H9 (cell line): ENCODE data around the gene SH3BP5. TPM values are rescaled to one million over a fixed set of nuclear protein-coding genes. Genes with fewer than 3 reads are reported as not detected.

Source experiments
- DNase-seq: peaks from one replicate; pipeline ENCODE4 v3.0.0-alpha.2; 2017
- H2AFZ ChIP-seq: one replicate; pipeline ENCODE4 v1.6.1; 2013; ENCODE audit warnings: mild to moderate bottlenecking, low read length, control low read depth, moderate library complexity
- H2AK5ac ChIP-seq: 2 replicates; pipeline ENCODE4 v1.6.1; 2013; ENCODE audit warnings: low read length, control low read depth, mixed read lengths; ENCODE audit not compliant: insufficient read length
- H2BK120ac ChIP-seq: one replicate; pipeline ENCODE4 v1.6.1; 2013; ENCODE audit warnings: low read depth, mild to moderate bottlenecking, low read length, control low read depth, inconsistent platforms; ENCODE audit not compliant: poor library complexity, severe bottlenecking
- H2BK12ac ChIP-seq: 2 replicates; pipeline ENCODE4 v1.6.1; 2013; ENCODE audit warnings: low read length, control low read depth, mixed read lengths, low read depth; ENCODE audit not compliant: insufficient read length
- H2BK15ac ChIP-seq: 2 replicates; pipeline ENCODE4 v1.6.1; 2013; ENCODE audit warnings: low read depth, low read length, control low read depth
- H2BK20ac ChIP-seq: one replicate; pipeline ENCODE4 v1.6.1; 2013; ENCODE audit warnings: low read depth, mild to moderate bottlenecking, low read length, control low read depth, inconsistent platforms; ENCODE audit not compliant: poor library complexity, severe bottlenecking
- H2BK5ac ChIP-seq: 2 replicates; pipeline ENCODE4 v1.6.1; 2013; ENCODE audit warnings: low read length, control low read depth, mixed read lengths; ENCODE audit not compliant: insufficient read length
- H3K14ac ChIP-seq: 2 replicates; pipeline ENCODE4 v1.6.1; 2013; ENCODE audit warnings: low read length, control low read depth; ENCODE audit not compliant: insufficient read depth
- H3K18ac ChIP-seq: 2 replicates; pipeline ENCODE4 v1.6.1; 2013; ENCODE audit warnings: low read depth, mild to moderate bottlenecking, mixed read lengths, low read length, control low read depth; ENCODE audit not compliant: insufficient read length
- H3K23ac ChIP-seq: 2 replicates; pipeline ENCODE4 v1.6.1; 2013; ENCODE audit warnings: low read length, control low read depth, mixed read lengths, low read depth; ENCODE audit not compliant: insufficient read length
- H3K23me2 ChIP-seq: 2 replicates; pipeline ENCODE4 v1.6.1; 2013; ENCODE audit warnings: low read depth, mild to moderate bottlenecking, mixed read lengths, low read length, control low read depth; ENCODE audit not compliant: insufficient read length, poor library complexity, severe bottlenecking
- H3K27ac ChIP-seq: 2 replicates; pipeline ENCODE4 v1.5.1; 2013; ENCODE audit warnings: low read length, control low read depth, mixed read lengths, low read depth; ENCODE audit not compliant: insufficient read length
- H3K27me3 ChIP-seq: 2 replicates; pipeline ENCODE4 v1.6.1; 2013; ENCODE audit warnings: low read length, control low read depth, inconsistent platforms; ENCODE audit not compliant: insufficient read depth
- H3K4ac ChIP-seq: 2 replicates; pipeline ENCODE4 v1.6.1; 2013; ENCODE audit warnings: low read depth, mild to moderate bottlenecking, control low read depth, inconsistent platforms, low read length, moderate library complexity
- H3K4me1 ChIP-seq: 2 replicates; pipeline ENCODE4 v1.6.1; 2013; ENCODE audit warnings: low read length, control low read depth, inconsistent platforms; ENCODE audit not compliant: insufficient read depth
- H3K4me2 ChIP-seq: 2 replicates; pipeline ENCODE4 v1.6.1; 2013; ENCODE audit warnings: low read length, control low read depth, mixed read lengths; ENCODE audit not compliant: insufficient read length, insufficient read depth
- H3K56ac ChIP-seq: 2 replicates; pipeline ENCODE4 v1.6.1; 2013; ENCODE audit warnings: low read depth, mild to moderate bottlenecking, mixed read lengths, low read length, control low read depth; ENCODE audit not compliant: insufficient read length
- H3K79me1 ChIP-seq: 2 replicates; pipeline ENCODE4 v1.6.1; 2013; ENCODE audit warnings: low read depth, mild to moderate bottlenecking, moderate library complexity, low read length, control low read depth, inconsistent platforms; ENCODE audit not compliant: insufficient read depth, poor library complexity, severe bottlenecking
- H3K79me2 ChIP-seq: 2 replicates; pipeline ENCODE4 v1.6.1; 2013; ENCODE audit warnings: low read length, control low read depth, inconsistent platforms; ENCODE audit not compliant: insufficient read depth
- H3K9ac ChIP-seq: 2 replicates; pipeline ENCODE4 v1.6.1; 2013; ENCODE audit warnings: low read length, control low read depth, mixed read lengths; ENCODE audit not compliant: insufficient read length; ENCODE audit errors: extremely low read depth
- H3K9me3 ChIP-seq: one replicate; pipeline ENCODE4 v1.6.1; 2013; ENCODE audit warnings: low read depth, low read length, inconsistent platforms; ENCODE audit not compliant: control insufficient read depth
- H3T11ph ChIP-seq: one replicate; pipeline ENCODE4 v1.6.1; 2013; ENCODE audit warnings: mild to moderate bottlenecking, low read length, control low read depth, inconsistent platforms
- H4K20me1 ChIP-seq: one replicate; pipeline ENCODE4 v1.6.1; 2013; ENCODE audit not compliant: control insufficient read depth, insufficient read length, insufficient read depth
- H4K5ac ChIP-seq: 2 replicates; pipeline ENCODE4 v1.6.1; 2013; ENCODE audit warnings: low read depth, mild to moderate bottlenecking, mixed read lengths, low read length, control low read depth; ENCODE audit not compliant: insufficient read length
- H4K8ac ChIP-seq: replicated peaks from 2 replicates; pipeline ENCODE4 v1.6.1; 2013; ENCODE audit warnings: low read length, control low read depth, mixed read lengths, low read depth; ENCODE audit not compliant: insufficient read length
- H4K91ac ChIP-seq: 2 replicates; pipeline ENCODE4 v1.6.1; 2013; ENCODE audit warnings: low read depth, mild to moderate bottlenecking, moderate library complexity, mixed read lengths, low read length, control low read depth; ENCODE audit not compliant: insufficient read length
- H3K27ac Mint-ChIP-seq, 3 experiments: 2 replicates in 2 of 3; 3 replicates in 1 of 3; pipeline ENCODE4 v1.8.0; 2020 to 2021; ENCODE audit warnings: mixed read lengths in 3 of 3, mild to moderate bottlenecking in 1 of 3, moderate library complexity in 1 of 3
- H3K27me3 Mint-ChIP-seq: 2 replicates; pipeline ENCODE4 v1.8.0; 2021; ENCODE audit warnings: low read depth, mild to moderate bottlenecking, moderate library complexity, mixed read lengths
- H3K36me3 Mint-ChIP-seq, 3 experiments: 2 replicates in 2 of 3; 3 replicates in 1 of 3; pipeline ENCODE4 v1.8.0; 2020 to 2021; ENCODE audit warnings: low read depth in 3 of 3, mixed read lengths in 3 of 3; ENCODE audit not compliant: insufficient read depth in 1 of 3
- H3K4me1 Mint-ChIP-seq, 2 experiments: 2 replicates each; pipeline ENCODE4 v1.8.0; 2020; ENCODE audit warnings: mixed read lengths in 2 of 2
- H3K4me3 Mint-ChIP-seq, 2 experiments: 2 replicates in 1 of 2; 3 replicates in 1 of 2; pipeline ENCODE4 v1.8.0; 2020 to 2021; ENCODE audit warnings: mild to moderate bottlenecking in 2 of 2, mixed read lengths in 2 of 2, moderate library complexity in 1 of 2
- H3K9me3 Mint-ChIP-seq, 2 experiments: 2 replicates in 1 of 2; 3 replicates in 1 of 2; pipeline ENCODE4 v1.8.0; 2020; ENCODE audit warnings: mild to moderate bottlenecking in 2 of 2, mixed read lengths in 2 of 2, moderate library complexity in 1 of 2
- CTCF ChIP-seq: fragments of 200-600 bp; sonication (generic); conservative IDR thresholded peaks from 3 replicates; pipeline ENCODE4 v1.8.0; 2021; ENCODE audit warnings: antibody characterized with exemption, mild to moderate bottlenecking
- WGBS: extraction: QIAGEN DNeasy Blood & Tissue Kit; methylation state at CpG from one replicate; pipeline ENCODE4 v1.1.7; 2013; ENCODE audit warnings: missing lambda C conversion rate, low lambda C conversion rate, mixed read lengths; ENCODE audit not compliant: insufficient read length; ENCODE audit errors: extremely low coverage; 5-methylcytosine and 5-hydroxymethylcytosine counted together
- total RNA-seq: library from RNA; stranded (reverse); gene quantifications from 2 replicates; pipeline ENCODE4 v1.2.1, GENCODE V29; 2021

Gene SH3BP5
- total RNA-seq, 1 experiment from 2014 or later: 6.8 TPM

GRCh38 chr3:15267502-15267901, 64.9 kb downstream of the SH3BP5 start:
- H3K27ac Mint-ChIP-seq: no peak overlapping the region
- H3K27me3 Mint-ChIP-seq: no peaks in the 10 kb centered on the region
- Histone ChIP-seq H3K23me2 (no peaks in the 10 kb centered on the region), H2BK20ac (no peak overlapping the region), H4K8ac (no peak overlapping the region), H3K9ac (no peak overlapping the region), H4K20me1 (no peaks in the 10 kb centered on the region), H3K4me1 (no peaks in the 10 kb centered on the region), H3K4me2 (no peak overlapping the region), H3K18ac (no peak overlapping the region), H2AK5ac (no peak overlapping the region), H3T11ph (no peak overlapping the region), H3K23ac (no peak overlapping the region), H3K27me3 (no peaks in the 10 kb centered on the region), H2BK12ac (no peak overlapping the region), H4K5ac (no peak overlapping the region), H3K79me2 (no peaks in the 10 kb centered on the region), H2BK5ac (no peak overlapping the region), H2AFZ (no peak overlapping the region), H2BK15ac (no peak overlapping the region), H3K27ac (no peak overlapping the region), H3K9me3 (no peaks in the 10 kb centered on the region), H3K4ac (no peak overlapping the region), H3K79me1 (no peaks in the 10 kb centered on the region), H3K14ac (no peak overlapping the region), H2BK120ac (no peak overlapping the region), H4K91ac (no peak overlapping the region), H3K56ac (no peak overlapping the region)
- no peaks in the 10 kb centered on the region for H3K36me3 Mint-ChIP-seq
- no peak for TF ChIP-seq CTCF
- H3K4me1 Mint-ChIP-seq: peaks cover 0 to 7% of the 10 kb centered on the region in 2 experiments; a peak in 2 of 4 replicates
- H3K4me3 Mint-ChIP-seq: no peak overlapping the region
- H3K9me3 Mint-ChIP-seq: no peaks in the 10 kb centered on the region
- no peak for DNase-seq
- no CpG with 5 or more reads among the region's 3 CpGs for WGBS
